Kidney epithelial cell (primary cell): ENCODE results near the gene TDP1. TPM values are rescaled to one million over a fixed set of nuclear protein-coding genes. Genes with fewer than 3 reads are reported as not detected.
"Not testable (repeated sequence)": the region's sequence is repeated elsewhere in the genome, so short reads cannot be mapped to it uniquely, and the experiment has no call there.

Experiments
- DNase-seq: peaks from one replicate; pipeline ENCODE4 v3.0.0-alpha.2; 2010; ENCODE audit warnings: low read depth
- H3K27me3 ChIP-seq: 2 replicates; pipeline ENCODE4 v1.6.0; 2011; ENCODE audit warnings: low read length; ENCODE audit not compliant: control insufficient read depth, insufficient read depth
- H3K36me3 ChIP-seq: 2 replicates; pipeline ENCODE4 v1.5.1; 2011; ENCODE audit warnings: low read length; ENCODE audit not compliant: control insufficient read depth, insufficient read depth
- H3K4me3 ChIP-seq: 2 replicates; pipeline ENCODE4 v1.5.1; 2011; ENCODE audit warnings: low read depth, mild to moderate bottlenecking, control low read depth, low read length
- total RNA-seq: library from RNA; depleted of rRNA; stranded (reverse); fragments of >200 nt; gene quantifications from 2 replicates; pipeline ENCODE4 v1.2.3, GENCODE V29; 2015
- TF ChIP-seq, protein P1 (sequence below): IDR thresholded peaks from 2 replicates; pipeline ENCODE4 v1.5.1; 2011; ENCODE audit warnings: mild to moderate bottlenecking, moderate library complexity, low read length, control low read depth, inconsistent platforms; ENCODE audit not compliant: insufficient read depth, poor library complexity, severe bottlenecking

TDP1 gene
- total RNA-seq, 1 donor from 2014 or later: 24.2 TPM

DNA sequence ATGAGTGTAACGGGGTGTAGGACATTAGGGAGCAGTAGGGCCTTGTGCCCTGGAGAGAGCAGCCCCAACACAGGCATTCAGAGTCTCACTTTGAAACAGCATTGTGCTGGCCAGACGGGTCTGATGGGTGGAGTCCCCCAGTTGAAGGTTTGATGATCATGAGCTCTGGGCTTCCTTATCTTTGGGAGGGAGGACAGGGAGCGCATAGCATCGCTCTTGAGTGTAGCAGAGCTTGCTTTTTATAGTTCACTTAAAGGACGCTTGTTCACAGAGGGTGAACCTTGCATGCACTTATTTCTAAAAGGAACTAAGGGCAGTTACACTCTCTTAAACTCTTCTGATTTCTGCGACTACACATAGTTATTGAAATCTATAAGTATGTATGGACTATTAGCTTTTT is 116.6 kb downstream of the TDP1 start:
- Histone ChIP-seq H3K36me3 (no peaks in the 10 kb centered on the region), H3K4me3 (no peak overlapping the region), H3K27me3 (peaks cover 10% of the 10 kb centered on the region)
- no peak for DNase-seq
- TF ChIP-seq, protein P1, sequence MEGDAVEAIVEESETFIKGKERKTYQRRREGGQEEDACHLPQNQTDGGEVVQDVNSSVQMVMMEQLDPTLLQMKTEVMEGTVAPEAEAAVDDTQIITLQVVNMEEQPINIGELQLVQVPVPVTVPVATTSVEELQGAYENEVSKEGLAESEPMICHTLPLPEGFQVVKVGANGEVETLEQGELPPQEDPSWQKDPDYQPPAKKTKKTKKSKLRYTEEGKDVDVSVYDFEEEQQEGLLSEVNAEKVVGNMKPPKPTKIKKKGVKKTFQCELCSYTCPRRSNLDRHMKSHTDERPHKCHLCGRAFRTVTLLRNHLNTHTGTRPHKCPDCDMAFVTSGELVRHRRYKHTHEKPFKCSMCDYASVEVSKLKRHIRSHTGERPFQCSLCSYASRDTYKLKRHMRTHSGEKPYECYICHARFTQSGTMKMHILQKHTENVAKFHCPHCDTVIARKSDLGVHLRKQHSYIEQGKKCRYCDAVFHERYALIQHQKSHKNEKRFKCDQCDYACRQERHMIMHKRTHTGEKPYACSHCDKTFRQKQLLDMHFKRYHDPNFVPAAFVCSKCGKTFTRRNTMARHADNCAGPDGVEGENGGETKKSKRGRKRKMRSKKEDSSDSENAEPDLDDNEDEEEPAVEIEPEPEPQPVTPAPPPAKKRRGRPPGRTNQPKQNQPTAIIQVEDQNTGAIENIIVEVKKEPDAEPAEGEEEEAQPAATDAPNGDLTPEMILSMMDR: no peak

DNA sequence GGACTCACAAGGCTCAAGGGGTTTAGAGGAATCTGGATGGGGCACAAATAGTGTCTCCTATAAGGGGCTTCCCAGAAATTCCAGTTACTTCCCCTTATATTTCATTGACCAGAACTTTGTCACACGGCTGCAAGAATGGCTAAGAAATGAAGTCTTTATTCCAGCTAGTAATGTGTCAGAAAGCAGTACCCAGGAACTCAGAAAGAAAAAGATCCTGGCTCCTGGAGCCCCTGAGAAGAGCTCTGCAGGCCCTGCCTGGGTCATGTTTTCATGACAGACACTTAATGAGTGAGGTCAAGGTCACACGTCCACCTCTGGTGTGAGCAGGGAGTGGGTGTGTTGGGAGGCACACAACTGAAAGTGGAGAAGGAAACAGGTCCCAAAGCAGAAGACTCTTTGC is 123.8 kb downstream of the TDP1 start:
- TF ChIP-seq, protein P1: no peak
- no peaks in the 10 kb centered on the region for H3K27me3 ChIP-seq
- no peak overlapping the region for H3K4me3 ChIP-seq
- no peaks in the 10 kb centered on the region for H3K36me3 ChIP-seq
- no peak for DNase-seq

DNA sequence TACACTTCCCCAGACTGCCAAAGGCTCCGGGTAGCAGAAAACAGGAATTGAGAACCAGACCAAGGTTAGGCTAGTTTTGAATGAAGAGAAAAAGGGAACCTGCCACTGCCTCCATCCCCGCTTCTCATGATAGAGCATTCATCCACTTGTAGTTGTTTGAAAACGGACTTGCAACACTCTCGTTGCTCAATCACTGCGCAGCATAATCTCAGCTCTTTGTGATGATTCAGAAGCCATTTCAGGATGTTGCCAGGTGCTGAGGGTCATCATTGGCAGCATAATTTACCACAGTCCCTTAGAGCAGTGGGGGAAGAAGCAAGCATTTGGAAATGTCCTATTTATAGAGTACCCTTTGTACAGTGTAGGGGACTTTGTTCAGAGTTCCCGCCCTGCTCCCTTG is 131.7 kb downstream of the TDP1 start:
- H3K27me3 ChIP-seq: no peaks in the 10 kb centered on the region
- TF ChIP-seq, protein P1: no peak
- H3K36me3 ChIP-seq: no peaks in the 10 kb centered on the region
- H3K4me3 ChIP-seq: no peak overlapping the region
- DNase-seq: no peak

DNA sequence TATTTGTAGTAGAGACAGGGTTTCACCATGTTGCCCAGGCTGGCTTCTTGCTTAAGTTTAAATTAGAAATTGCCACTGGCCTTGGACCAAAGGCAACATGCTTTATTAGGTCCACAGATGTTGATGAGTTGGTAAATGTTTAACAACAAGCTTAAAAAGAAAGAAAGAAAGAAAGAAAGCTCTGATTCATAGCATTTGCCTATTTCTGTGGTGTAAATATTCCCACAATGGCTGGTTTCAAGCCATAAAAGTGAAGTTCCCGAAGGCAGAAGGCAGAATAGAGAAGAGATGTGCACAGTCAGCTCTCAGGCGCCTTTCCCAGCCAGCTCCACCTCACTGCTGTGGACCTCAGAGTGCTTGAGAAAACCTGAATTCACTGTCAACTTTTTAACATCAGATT is 132.4 kb downstream of the TDP1 start:
- H3K27me3 ChIP-seq: no peaks in the 10 kb centered on the region
- DNase-seq: no peak
- no peak overlapping the region for H3K4me3 ChIP-seq
- H3K36me3 ChIP-seq: no peaks in the 10 kb centered on the region
- TF ChIP-seq, protein P1: no peak

DNA sequence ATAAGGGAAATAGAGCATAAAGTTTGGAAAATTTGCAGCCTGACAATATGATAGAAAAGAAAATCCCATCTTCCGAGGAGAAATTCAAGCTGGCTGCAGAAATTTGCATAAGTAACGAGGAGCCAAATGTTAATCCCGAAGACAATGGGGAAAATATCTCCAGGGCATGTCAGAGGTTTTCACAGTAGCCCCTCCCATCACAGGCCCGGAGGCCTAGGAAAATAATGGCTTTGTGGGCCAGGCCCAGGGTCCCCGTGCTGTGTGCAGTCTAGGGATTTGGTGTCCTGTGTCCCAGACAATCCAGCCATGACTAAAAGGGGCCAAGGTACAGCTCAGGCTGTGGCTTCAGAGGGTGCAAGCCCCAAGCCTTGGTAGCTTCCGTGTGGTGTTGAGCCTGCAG is 133.8 kb downstream of the TDP1 start:
- H3K27me3 ChIP-seq: not testable (repeated sequence)

DNA sequence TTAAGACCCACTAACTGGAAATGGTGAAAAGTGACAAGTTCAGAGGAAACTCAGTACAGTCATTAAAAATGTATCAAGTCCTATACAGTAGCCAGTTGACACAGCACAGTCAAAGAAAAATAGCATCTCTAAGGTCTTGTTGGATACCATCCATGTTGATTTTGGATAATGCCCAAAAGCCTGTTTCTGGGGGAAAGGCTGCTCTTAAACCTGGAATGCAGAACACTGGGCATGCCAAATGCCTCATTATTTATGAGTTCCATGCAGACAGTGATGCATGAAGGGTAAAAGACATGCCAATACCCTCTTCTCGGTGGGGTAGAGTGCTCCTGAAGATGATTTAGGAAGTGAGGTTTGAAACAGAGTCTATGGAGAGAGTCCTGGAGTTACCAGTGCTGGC is 135.7 kb downstream of the TDP1 start:
- TF ChIP-seq, protein P1: no peak
- Histone ChIP-seq H3K4me3 (no peak overlapping the region), H3K36me3 (no peaks in the 10 kb centered on the region), H3K27me3 (no peaks in the 10 kb centered on the region)
- peak; percentile 39 for DNase-seq

More for the DNA sequence above, 133.8 kb downstream of the TDP1 start:
- not testable (repeated sequence) for DNase-seq, H3K4me3 ChIP-seq, H3K36me3 ChIP-seq
